GM21786 (cell line): ENCODE results near the gene DISP2.

ENCODE experiments used
- ATAC-seq: cut with Tn5 transposase; IDR thresholded peaks from one replicate; pipeline ENCODE4 v1.9.1; 2021; ENCODE audit not compliant: unreplicated experiment

Gene DISP2

GRCh38 chr15:40340740-40341400, 17.1 kb upstream of the DISP2 start, which contains the start of gene CCDC9B:
Gene CCDC9B (minus strand): TSS chr15:40340939. CDS start chr15:40340819, 120 bp downstream.
- no peak for ATAC-seq

- ATAC-seq, result no peak
Measured at GRCh38 chr15:40342416-40343320, 15.4 kb upstream of the DISP2 start.

GRCh38 chr15:40343512-40343911, 14.5 kb upstream of the DISP2 start:
- ATAC-seq, result no peak

- ATAC-seq, result no peak
Measured at GRCh38 chr15:40344217-40344616, 13.8 kb upstream of the DISP2 start.

GRCh38 chr15:40344631-40345120, 13.3 kb upstream of the DISP2 start:
- no peak for ATAC-seq

- ATAC-seq, result no peak
Measured at GRCh38 chr15:40345225-40345866, 12.7 kb upstream of the DISP2 start.

- ATAC-seq, result no peak
Measured at GRCh38 chr15:40345867-40346578, 12.0 kb upstream of the DISP2 start.

GRCh38 chr15:40346579-40347558, 11.2 kb upstream of the DISP2 start:
- no peak for ATAC-seq

GRCh38 chr15:40347559-40348473, 10.2 kb upstream of the DISP2 start:
- ATAC-seq, result no peak

GRCh38 chr15:40348474-40348870, 9.5 kb upstream of the DISP2 start:
- ATAC-seq, result no peak

GRCh38 chr15:40349163-40349562, 8.9 kb upstream of the DISP2 start:
- ATAC-seq, result no peak

GRCh38 chr15:40352281-40352901, 5.6 kb upstream of the DISP2 start:
- ATAC-seq, result no peak

GRCh38 chr15:40353697-40354096, 4.3 kb upstream of the DISP2 start:
- no peak for ATAC-seq

GRCh38 chr15:40354408-40355171, 3.4 kb upstream of the DISP2 start:
- no peak for ATAC-seq

GRCh38 chr15:40355976-40356585, 1.9 kb upstream of the DISP2 start:
- no peak for ATAC-seq

- no peak for ATAC-seq
Measured at GRCh38 chr15:40357246-40357645, 773 bp upstream of the DISP2 start.
